ENCODE results near the gene PACS1.

DNA sequence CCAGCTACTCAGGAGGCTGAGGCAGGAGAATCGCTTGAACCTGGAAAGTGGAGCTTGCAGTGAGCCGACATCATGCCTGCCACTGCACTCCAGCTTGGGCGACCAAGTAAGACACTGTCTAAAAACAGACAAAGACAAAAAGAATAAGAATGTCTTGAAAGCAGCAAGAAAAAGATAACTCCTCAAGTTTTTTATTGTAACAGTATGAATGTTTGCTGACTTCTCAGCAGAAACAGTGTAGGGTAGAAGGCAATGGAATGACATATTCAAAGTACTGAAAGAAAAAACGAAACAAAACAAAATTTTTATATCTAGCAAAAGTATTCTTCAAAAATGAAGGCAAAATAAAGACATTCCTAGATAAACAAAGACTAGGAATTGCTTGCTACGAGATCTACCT lies 76.9 kb downstream of the PACS1 start:
- TF ChIP-seq, protein P1, sequence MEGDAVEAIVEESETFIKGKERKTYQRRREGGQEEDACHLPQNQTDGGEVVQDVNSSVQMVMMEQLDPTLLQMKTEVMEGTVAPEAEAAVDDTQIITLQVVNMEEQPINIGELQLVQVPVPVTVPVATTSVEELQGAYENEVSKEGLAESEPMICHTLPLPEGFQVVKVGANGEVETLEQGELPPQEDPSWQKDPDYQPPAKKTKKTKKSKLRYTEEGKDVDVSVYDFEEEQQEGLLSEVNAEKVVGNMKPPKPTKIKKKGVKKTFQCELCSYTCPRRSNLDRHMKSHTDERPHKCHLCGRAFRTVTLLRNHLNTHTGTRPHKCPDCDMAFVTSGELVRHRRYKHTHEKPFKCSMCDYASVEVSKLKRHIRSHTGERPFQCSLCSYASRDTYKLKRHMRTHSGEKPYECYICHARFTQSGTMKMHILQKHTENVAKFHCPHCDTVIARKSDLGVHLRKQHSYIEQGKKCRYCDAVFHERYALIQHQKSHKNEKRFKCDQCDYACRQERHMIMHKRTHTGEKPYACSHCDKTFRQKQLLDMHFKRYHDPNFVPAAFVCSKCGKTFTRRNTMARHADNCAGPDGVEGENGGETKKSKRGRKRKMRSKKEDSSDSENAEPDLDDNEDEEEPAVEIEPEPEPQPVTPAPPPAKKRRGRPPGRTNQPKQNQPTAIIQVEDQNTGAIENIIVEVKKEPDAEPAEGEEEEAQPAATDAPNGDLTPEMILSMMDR (conservative IDR thresholded peaks at IDR 0.05): no peak
- TF ChIP-seq EZH2 (IDR thresholded peaks at IDR 0.05; ENCODE audit: low read depth): no peak
